SK-N-SH (cell line): ENCODE results near the gene SLC6A8.

Source experiments
- RXRA ChIP-seq: IDR thresholded peaks from 2 replicates; pipeline ENCODE4 v1.4.0; 2012; ENCODE audit warnings: low read depth, mild to moderate bottlenecking, borderline replicate concordance
- SIN3A ChIP-seq: IDR thresholded peaks from 2 replicates; pipeline ENCODE4 v1.6.1; 2012; ENCODE audit warnings: low read depth, mild to moderate bottlenecking, low read length, moderate library complexity, borderline replicate concordance
- TF ChIP-seq, protein P1 (sequence below): fragments of 200-600 bp; sonication (generic); IDR thresholded peaks from 2 replicates; pipeline ENCODE4 v1.6.1; 2017; ENCODE audit warnings: antibody characterized with exemption, mild to moderate bottlenecking, moderate library complexity

DNA sequence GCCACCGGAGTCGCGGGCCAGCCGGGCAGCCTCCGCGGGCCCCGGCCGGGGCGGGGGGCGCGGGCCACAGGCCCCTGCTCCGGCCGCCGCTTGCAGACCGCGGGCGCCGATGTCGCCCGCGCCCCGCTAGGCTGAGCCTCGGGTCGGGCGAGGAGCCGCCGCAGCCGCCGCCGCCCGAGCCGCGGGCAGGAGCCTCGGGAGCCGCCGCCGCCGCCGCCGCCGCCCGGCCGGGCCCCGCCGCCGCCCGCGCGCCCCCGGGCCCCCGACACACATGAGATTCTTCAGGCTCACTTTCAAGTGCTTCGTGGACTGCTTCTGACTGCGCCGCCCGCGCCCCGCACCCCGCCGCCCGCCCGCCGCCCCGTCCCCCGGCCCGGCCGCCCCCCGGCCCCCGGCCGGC is 345 bp downstream of the SLC6A8 start:
- TF ChIP-seq, protein P1, sequence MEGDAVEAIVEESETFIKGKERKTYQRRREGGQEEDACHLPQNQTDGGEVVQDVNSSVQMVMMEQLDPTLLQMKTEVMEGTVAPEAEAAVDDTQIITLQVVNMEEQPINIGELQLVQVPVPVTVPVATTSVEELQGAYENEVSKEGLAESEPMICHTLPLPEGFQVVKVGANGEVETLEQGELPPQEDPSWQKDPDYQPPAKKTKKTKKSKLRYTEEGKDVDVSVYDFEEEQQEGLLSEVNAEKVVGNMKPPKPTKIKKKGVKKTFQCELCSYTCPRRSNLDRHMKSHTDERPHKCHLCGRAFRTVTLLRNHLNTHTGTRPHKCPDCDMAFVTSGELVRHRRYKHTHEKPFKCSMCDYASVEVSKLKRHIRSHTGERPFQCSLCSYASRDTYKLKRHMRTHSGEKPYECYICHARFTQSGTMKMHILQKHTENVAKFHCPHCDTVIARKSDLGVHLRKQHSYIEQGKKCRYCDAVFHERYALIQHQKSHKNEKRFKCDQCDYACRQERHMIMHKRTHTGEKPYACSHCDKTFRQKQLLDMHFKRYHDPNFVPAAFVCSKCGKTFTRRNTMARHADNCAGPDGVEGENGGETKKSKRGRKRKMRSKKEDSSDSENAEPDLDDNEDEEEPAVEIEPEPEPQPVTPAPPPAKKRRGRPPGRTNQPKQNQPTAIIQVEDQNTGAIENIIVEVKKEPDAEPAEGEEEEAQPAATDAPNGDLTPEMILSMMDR = no peak
- no peak for TF ChIP-seq RXRA
- no peak for TF ChIP-seq SIN3A
